KMS-11 (cell line): ENCODE results near the gene NEFH.

Experiments
- H2AFZ ChIP-seq: fragments of 200-600 bp; sonication (generic); 2 replicates; pipeline ENCODE4 v1.6.1; 2016; ENCODE audit warnings: antibody characterized with exemption, mixed run types, low read depth
- H3K27ac ChIP-seq: fragments of 200-600 bp; sonication (generic); 2 replicates; pipeline ENCODE4 v1.6.1; 2016; ENCODE audit warnings: mild to moderate bottlenecking, mixed run types
- H3K27me3 ChIP-seq: fragments of 200-600 bp; sonication (generic); 2 replicates; pipeline ENCODE4 v1.6.1; 2017; ENCODE audit warnings: mild to moderate bottlenecking, low read depth, mixed run types, moderate library complexity; ENCODE audit not compliant: insufficient read depth
- H3K36me3 ChIP-seq: fragments of 200-600 bp; sonication (generic); 2 replicates; pipeline ENCODE4 v1.6.1; 2017; ENCODE audit warnings: mild to moderate bottlenecking, mixed run types; ENCODE audit not compliant: insufficient read depth
- H3K4me1 ChIP-seq: fragments of 200-600 bp; sonication (generic); 2 replicates; pipeline ENCODE4 v1.6.1; 2016; ENCODE audit warnings: mild to moderate bottlenecking, low read depth, mixed run types; ENCODE audit not compliant: poor library complexity, severe bottlenecking
- H3K4me2 ChIP-seq: fragments of 200-600 bp; sonication (generic); 2 replicates; pipeline ENCODE4 v1.7.0; 2016; ENCODE audit warnings: mild to moderate bottlenecking, mixed run types
- H3K4me3 ChIP-seq: fragments of 200-600 bp; sonication (generic); IDR thresholded peaks from 2 replicates; pipeline ENCODE4 v1.6.1; 2017; ENCODE audit warnings: low read depth, low read length, mixed read lengths; ENCODE audit not compliant: insufficient read depth
- H3K79me2 ChIP-seq: fragments of 200-600 bp; sonication (generic); 2 replicates; pipeline ENCODE4 v1.6.1; 2016; ENCODE audit warnings: low read depth, mixed run types; ENCODE audit not compliant: insufficient read depth
- H3K9ac ChIP-seq: fragments of 200-600 bp; sonication (generic); 2 replicates; pipeline ENCODE4 v1.6.1; 2016; ENCODE audit warnings: mild to moderate bottlenecking, mixed run types
- H4K20me1 ChIP-seq: fragments of 200-600 bp; sonication (generic); 2 replicates; pipeline ENCODE4 v1.6.1; 2016; ENCODE audit warnings: mild to moderate bottlenecking, mixed run types; ENCODE audit not compliant: insufficient read depth
- CTCF ChIP-seq: fragments of 200-600 bp; sonication (generic); conservative IDR thresholded peaks from 2 replicates; pipeline ENCODE4 v1.6.1; 2017; ENCODE audit warnings: low read depth, mild to moderate bottlenecking, antibody characterized with exemption, low read length, moderate library complexity, mixed read lengths

Gene NEFH

GRCh38 chr22:29450222-29450621 is 29.8 kb upstream of the NEFH start:
- Histone ChIP-seq H2AFZ (no peak overlapping the region), H3K4me3 (no peak overlapping the region), H3K4me1 (no peaks in the 10 kb centered on the region), H3K27me3 (no peaks in the 10 kb centered on the region; the same call in 1 of the 2 replicates), H3K4me2 (no peak overlapping the region), H3K27ac (no peak overlapping the region), H3K36me3 (no peaks in the 10 kb centered on the region), H4K20me1 (no peaks in the 10 kb centered on the region), H3K9ac (no peak overlapping the region), H3K79me2 (no peaks in the 10 kb centered on the region)
- TF ChIP-seq CTCF = no peak

- H3K4me1 ChIP-seq = no peaks in the 10 kb centered on the region
- H3K79me2 ChIP-seq = no peaks in the 10 kb centered on the region
- TF ChIP-seq CTCF = no peak
- no peak overlapping the region for H3K4me2 ChIP-seq
- H3K27ac ChIP-seq = no peak overlapping the region
- H3K4me3 ChIP-seq = no peak overlapping the region
- no peaks in the 10 kb centered on the region for H3K27me3 ChIP-seq
- no peak overlapping the region for H2AFZ ChIP-seq
- no peaks in the 10 kb centered on the region for H3K36me3 ChIP-seq
- H3K9ac ChIP-seq = no peak overlapping the region
- H4K20me1 ChIP-seq = no peaks in the 10 kb centered on the region
Observed at GRCh38 chr22:29451863-29452262, 28.2 kb upstream of the NEFH start.

- no peaks in the 10 kb centered on the region for H4K20me1 ChIP-seq
- H3K4me2 ChIP-seq = no peak overlapping the region
Observed at GRCh38 chr22:29454276-29454675, 25.7 kb upstream of the NEFH start.

GRCh38 chr22:29456211-29456671 is 23.8 kb upstream of the NEFH start:
- H3K4me2 ChIP-seq = no peak overlapping the region
- H4K20me1 ChIP-seq = no peaks in the 10 kb centered on the region
- H2AFZ ChIP-seq = no peak overlapping the region
- H3K4me1 ChIP-seq = peaks cover 6% of the 10 kb centered on the region
- no peak overlapping the region for H3K27ac ChIP-seq
- H3K27me3 ChIP-seq = no peaks in the 10 kb centered on the region
- no peaks in the 10 kb centered on the region for H3K79me2 ChIP-seq
- no peak overlapping the region for H3K4me3 ChIP-seq
- no peak overlapping the region for H3K9ac ChIP-seq
- no peak for TF ChIP-seq CTCF
- H3K36me3 ChIP-seq = no peaks in the 10 kb centered on the region

More at GRCh38 chr22:29454276-29454675, 25.7 kb upstream of the NEFH start:
- Histone ChIP-seq H3K9ac (no peak overlapping the region), H3K27me3 (no peaks in the 10 kb centered on the region), H3K27ac (no peak overlapping the region), H2AFZ (no peak overlapping the region), H3K36me3 (no peaks in the 10 kb centered on the region), H3K4me3 (no peak overlapping the region), H3K4me1 (peaks cover 6% of the 10 kb centered on the region), H3K79me2 (no peaks in the 10 kb centered on the region)
- no peak for TF ChIP-seq CTCF
